B cell (primary cell): ENCODE measurements around the gene ABCA13. TPM values are rescaled to one million over a fixed set of nuclear protein-coding genes. Genes with fewer than 3 reads are reported as not detected.

Source experiments
- ATAC-seq: fragments of 200-7000 bp; cut with Tn5 transposase; one replicate; pipeline ENCODE4 v1.10.0; 2021; ENCODE audit warnings: low read depth, mild to moderate bottlenecking, moderate number of reproducible peaks, moderate library complexity
- CTCF ChIA-PET: fragments of 350-600 bp; sonication (Branson Sonifier 250); formaldehyde crosslinking; loops from one replicate; lab custom pipeline; 2021; ENCODE audit warnings: antibody characterized with exemption, inconsistent platforms; lab: Charles Lee
- POLR2A ChIA-PET: fragments of 350-600 bp; sonication (Branson Sonifier 250); formaldehyde crosslinking; loops from one replicate; lab custom pipeline; 2021; ENCODE audit warnings: antibody characterized with exemption; lab: Charles Lee
- DNase-seq: peaks from one replicate; pipeline ENCODE4 v3.0.0; 2013
- H2AFZ ChIP-seq: 2 replicates; pipeline ENCODE4 v1.6.1; 2012; ENCODE audit warnings: mild to moderate bottlenecking, low read depth, low read length; ENCODE audit not compliant: insufficient read depth, poor library complexity, severe bottlenecking
- H3K27ac ChIP-seq, 2 donors: 1 replicate in 1 of 2; 2 replicates in 1 of 2; pipeline ENCODE4 v1.5.1; 2012 to 2013; ENCODE audit warnings: low read length in 2 of 2, mild to moderate bottlenecking in 2 of 2, moderate library complexity in 1 of 2
- H3K27me3 ChIP-seq, 4 experiments: fragments of 200-600 bp in 1 of 4; sonication (generic) in 1 of 4; replicated peaks in 1 of 4; 1 replicate in 2 of 4; 2 replicates in 2 of 4; pipeline versions ENCODE4 v1.6.1 to v1.7.0; 2013 to 2016; ENCODE audit warnings: low read length in 3 of 4, mild to moderate bottlenecking in 2 of 4, mixed read lengths in 1 of 4, moderate library complexity in 1 of 4; ENCODE audit not compliant: insufficient read depth in 4 of 4, control insufficient read depth in 3 of 4; ENCODE audit errors: control extremely low read depth in 1 of 4
- H3K36me3 ChIP-seq, 2 experiments: replicated peaks in 1 of 2; 1 replicate in 1 of 2; 2 replicates in 1 of 2; pipeline versions ENCODE4 v1.6.1 to v1.7.1; 2013; ENCODE audit warnings: low read length in 1 of 2; ENCODE audit not compliant: insufficient read depth in 2 of 2, control insufficient read depth in 1 of 2; ENCODE audit errors: control extremely low read depth in 1 of 2, extremely low read depth in 1 of 2
- H3K4me1 ChIP-seq, 2 donors: fragments of 200-600 bp in 1 of 2; sonication (generic) in 1 of 2; 1 replicate in 1 of 2; 2 replicates in 1 of 2; pipeline versions ENCODE4 v1.5.1 to v1.6.1; 2013 to 2017; ENCODE audit warnings: low read length in 2 of 2; ENCODE audit not compliant: control insufficient read depth in 2 of 2, insufficient read depth in 2 of 2
- H3K4me2 ChIP-seq: replicated peaks from 2 replicates; pipeline ENCODE3; 2012; ENCODE audit warnings: mild to moderate bottlenecking, low read depth, low read length; ENCODE audit not compliant: poor library complexity, severe bottlenecking
- H3K4me3 ChIP-seq, 5 experiments: fragments of 200-600 bp in 1 of 5; sonication (generic) in 1 of 5; 1 replicate in 3 of 5; 2 replicates in 2 of 5; pipeline versions ENCODE4 v1.5.1 to v1.7.0; 2011 to 2016; ENCODE audit warnings: low read length in 4 of 5, mild to moderate bottlenecking in 4 of 5, low read depth in 2 of 5, control low read depth in 1 of 5, moderate library complexity in 1 of 5; ENCODE audit not compliant: insufficient read depth in 1 of 5; ENCODE audit errors: control extremely low read depth in 1 of 5, extremely low read depth in 1 of 5
- H3K79me2 ChIP-seq: fragments of 200-600 bp; sonication (generic); one replicate; pipeline ENCODE4 v1.6.0; 2016; ENCODE audit warnings: low read length; ENCODE audit not compliant: control insufficient read depth, insufficient read depth
- H3K9ac ChIP-seq: fragments of 200-600 bp; sonication (generic); 2 replicates; pipeline ENCODE4 v1.6.1; 2017; ENCODE audit warnings: mild to moderate bottlenecking, low read length, moderate library complexity
- H3K9me3 ChIP-seq, 3 donors: one replicate each; pipeline versions ENCODE4 v1.6.1 to v1.7.1; 2013; ENCODE audit warnings: low read length in 2 of 3; ENCODE audit not compliant: control insufficient read depth in 2 of 3, insufficient read depth in 1 of 3; ENCODE audit errors: control extremely low read depth in 1 of 3
- H4K20me1 ChIP-seq: 2 replicates; pipeline ENCODE4 v1.6.0; 2012; ENCODE audit warnings: mild to moderate bottlenecking, low read length; ENCODE audit not compliant: insufficient read depth, control insufficient read depth, poor library complexity, severe bottlenecking
- H3K27ac Mint-ChIP-seq: one replicate; pipeline ENCODE4 v1.8.0; 2021; ENCODE audit warnings: mixed read lengths
- H3K27me3 Mint-ChIP-seq: one replicate; pipeline ENCODE4 v1.8.0; 2021; ENCODE audit warnings: mixed read lengths
- H3K4me1 Mint-ChIP-seq: one replicate; pipeline ENCODE4 v1.8.0; 2021; ENCODE audit warnings: mixed read lengths
- H3K4me3 Mint-ChIP-seq: one replicate; pipeline ENCODE4 v1.8.0; 2021; ENCODE audit warnings: mixed read lengths
- H3K9me3 Mint-ChIP-seq: one replicate; pipeline ENCODE4 v1.8.0; 2022; ENCODE audit warnings: mixed read lengths; ENCODE audit not compliant: insufficient read depth
- CTCF ChIP-seq: fragments of 200-600 bp; IDR thresholded peaks from one replicate; pipeline ENCODE4 v1.8.0; 2022; ENCODE audit warnings: antibody characterized with exemption, mild to moderate bottlenecking
- EZH2 ChIP-seq: IDR thresholded peaks from 2 replicates; pipeline ENCODE4 v1.6.1; 2012; ENCODE audit warnings: borderline replicate concordance, low read depth, mild to moderate bottlenecking, moderate library complexity, low read length; ENCODE audit not compliant: insufficient read depth, poor library complexity, severe bottlenecking
- WGBS: methylation state at CpG from one replicate; pipeline ENCODE4 v1.1.5; 2013; ENCODE audit warnings: missing lambda C conversion rate; ENCODE audit not compliant: insufficient coverage; 5-methylcytosine and 5-hydroxymethylcytosine counted together
- intact Hi-C: fragments of 100-400 bp; cut with micrococcal nuclease; formaldehyde crosslinking; loops from one replicate; pipeline ENCODE4 v1.10.0; 2022
- polyA plus RNA-seq: library from polyadenylated mRNA; depleted of rRNA; stranded (reverse); fragments of >200 nt; gene quantifications from 2 replicates; pipeline ENCODE4 v1.2.3, GENCODE V29; 2012
- total RNA-seq, 2 donors: library from RNA; stranded (reverse); fragments of 120-200 nt in 1 of 2; gene quantifications; 1 replicate in 1 of 2; 2 replicates in 1 of 2; pipeline versions ENCODE4 v1.2.3 to v1.2.4, GENCODE V29; 2013 to 2022

Gene ABCA13
- total and polyA plus RNA-seq, 2 donors (not counting 1 experiment from before 2014, with no cell fraction given), result not detected

GRCh38 chr7:48505051-48505450, 333.8 kb downstream of the ABCA13 start:
- Histone ChIP-seq H3K27me3 (no peaks in the 10 kb centered on the region), H3K9ac (no peak overlapping the region), H3K4me2 (no peak overlapping the region), H2AFZ (no peak overlapping the region), H4K20me1 (no peaks in the 10 kb centered on the region), H3K4me1 (no peaks in the 10 kb centered on the region), H3K4me3 (no peak overlapping the region), H3K36me3 (no peaks in the 10 kb centered on the region), H3K27ac (no peak overlapping the region), H3K79me2 (no peaks in the 10 kb centered on the region), H3K9me3 (no peaks in the 10 kb centered on the region)
- H3K4me1 Mint-ChIP-seq, result no peaks in the 10 kb centered on the region
- CTCF ChIA-PET, result no interaction called here
- H3K4me3 Mint-ChIP-seq, result no peak overlapping the region
- no peak overlapping the region for H3K27ac Mint-ChIP-seq
- DNase-seq (no peak), ATAC-seq (no peak)
- intact Hi-C loops, result no loop called here
- TF ChIP-seq CTCF (no peak), EZH2 (no peak)
- POLR2A ChIA-PET, result no interaction called here
- H3K9me3 Mint-ChIP-seq, result no peaks in the 10 kb centered on the region
- no peaks in the 10 kb centered on the region for H3K27me3 Mint-ChIP-seq
- 97% methylated on average over 2 of the region's 6 CpGs for WGBS

GRCh38 chr7:48505466-48505865, 334.2 kb downstream of the ABCA13 start:
- no peaks in the 10 kb centered on the region for H3K36me3 ChIP-seq
- no peak overlapping the region for H3K27ac ChIP-seq
- intact Hi-C loops, result no loop called here
- ChIA-PET CTCF (no interaction called here), POLR2A (no interaction called here)
- Mint-ChIP-seq H3K27me3 (no peaks in the 10 kb centered on the region), H3K27ac (no peak overlapping the region), H3K4me3 (no peak overlapping the region), H3K9me3 (no peaks in the 10 kb centered on the region), H3K4me1 (no peaks in the 10 kb centered on the region)
- H3K79me2 ChIP-seq, result no peaks in the 10 kb centered on the region
- TF ChIP-seq EZH2, result no peak
- no peak for TF ChIP-seq CTCF
- no peaks in the 10 kb centered on the region for H3K4me1 ChIP-seq
- no peak overlapping the region for H3K4me2 ChIP-seq
- H3K4me3 ChIP-seq, result no peak overlapping the region
- ATAC-seq (no peak), DNase-seq (no peak)
- no peak overlapping the region for H2AFZ ChIP-seq
- no peaks in the 10 kb centered on the region for H4K20me1 ChIP-seq
- no peak overlapping the region for H3K9ac ChIP-seq
- no peaks in the 10 kb centered on the region for H3K9me3 ChIP-seq
- WGBS, result no CpG with 5 or more reads among the region's 4 CpGs
- H3K27me3 ChIP-seq, result no peaks in the 10 kb centered on the region
